Spleen (tissue), 7 donors: ENCODE measurements around the gene NUMBL.

Experiments
- CTCF ChIP-seq, 11 experiments: fragments of 200-600 bp in 7 of 11; fragments of 450-650 bp in 4 of 11; sonication (generic) in 4 of 11; IDR thresholded peaks in 8 of 11; conservative IDR thresholded peaks in 3 of 11; 1 replicate in 7 of 11; 2 replicates in 4 of 11; pipeline versions ENCODE4 v1.4.0 to v1.8.0; 2016 to 2021; ENCODE audit warnings: antibody characterized with exemption in 11 of 11, inconsistent platforms in 4 of 11, mild to moderate bottlenecking in 1 of 11
- POLR2A ChIP-seq, 3 donors: fragments of 450-650 bp; IDR thresholded peaks; one replicate each; pipeline ENCODE4 v1.5.1; 2017; ENCODE audit warnings: antibody characterized with exemption in 3 of 3, mild to moderate bottlenecking in 1 of 3
- POLR2AphosphoS5 ChIP-seq, 3 donors: sonication (generic); formaldehyde crosslinking; IDR thresholded peaks; one replicate each; pipeline ENCODE4 v1.5.1; 2017; ENCODE audit warnings: antibody characterized with exemption in 3 of 3
- donor health status: DM: no; HTN: no; CAD: no; lungs with moderate emphysema.
- donor health status: DM: no; HTN: no; CAD: no.
- donor health status: DM: no; HTN: no; CAD: no.

- TF ChIP-seq CTCF (IDR thresholded peaks at IDR 0.05 in 8 of 11, conservative IDR thresholded peaks at IDR 0.05 in 3 of 11) (no peak), POLR2A (IDR thresholded peaks at IDR 0.05) (no peak), POLR2AphosphoS5 (IDR thresholded peaks at IDR 0.05) (no peak)
Measured at GRCh38 chr19:40701758-40702157, 11.3 kb upstream of the NUMBL start.
